Fibroblast of pulmonary artery (primary cell): Measurements from ENCODE around the gene MYO3A.
"Not testable (repeated sequence)": the region's sequence is repeated elsewhere in the genome, so short reads cannot be mapped to it uniquely, and the experiment has no call there.

Experiments
- DNase-seq: peaks from one replicate; pipeline ENCODE4 v3.0.0-alpha.2; 2010; ENCODE audit warnings: low read depth
- H3K4me3 ChIP-seq: replicated peaks from 2 replicates; pipeline ENCODE4 v1.5.1; 2011; ENCODE audit warnings: low read depth, mild to moderate bottlenecking, control low read depth, low read length, moderate library complexity
- CTCF ChIP-seq: IDR thresholded peaks from 2 replicates; pipeline ENCODE4 v1.5.1; 2011; ENCODE audit warnings: mild to moderate bottlenecking, control low read depth, low read length, inconsistent platforms; ENCODE audit errors: missing control alignments

Gene MYO3A

GRCh38 chr10:25974897-25975459, 40.9 kb downstream of the MYO3A start:
- H3K4me3 ChIP-seq, result no peak overlapping the region
- no peak for DNase-seq
- TF ChIP-seq CTCF, result no peak

GRCh38 chr10:25978771-25979170, 44.7 kb downstream of the MYO3A start:
- DNase-seq, result no peak
- no peak for TF ChIP-seq CTCF
- no peak overlapping the region for H3K4me3 ChIP-seq

GRCh38 chr10:25982107-25982506, 48.1 kb downstream of the MYO3A start:
- no peak overlapping the region for H3K4me3 ChIP-seq
- no peak for DNase-seq
- no peak for TF ChIP-seq CTCF

GRCh38 chr10:25988583-25988982, 54.6 kb downstream of the MYO3A start:
- DNase-seq, result no peak

GRCh38 chr10:25989951-25990350, 55.9 kb downstream of the MYO3A start:
- no peak overlapping the region for H3K4me3 ChIP-seq
- no peak for DNase-seq
- no peak for TF ChIP-seq CTCF

More at GRCh38 chr10:25988583-25988982, 54.6 kb downstream of the MYO3A start:
- no peak overlapping the region for H3K4me3 ChIP-seq
- no peak for TF ChIP-seq CTCF

- H3K4me3 ChIP-seq, result no peak overlapping the region
- no peak for DNase-seq
- no peak for TF ChIP-seq CTCF
Measured at GRCh38 chr10:25999295-25999981, 65.4 kb downstream of the MYO3A start.

- DNase-seq, result no peak
- no peak overlapping the region for H3K4me3 ChIP-seq
- TF ChIP-seq CTCF, result no peak
Measured at GRCh38 chr10:26000971-26001370, 66.9 kb downstream of the MYO3A start.

GRCh38 chr10:26002466-26002865, 68.4 kb downstream of the MYO3A start:
- H3K4me3 ChIP-seq, DNase-seq: not testable (repeated sequence)
